ENCODE data around the gene ETV1.

Gene ETV1

GRCh38 chr7:14009453-14010418 lies 20.3 kb upstream of the ETV1 start:
- FAIRE-seq: no peak
- no peak for DNase-seq (ENCODE audit: insufficient read length, low spot score)
- TF ChIP-seq POLR2A (IDR thresholded peaks at IDR 0.05; ENCODE audit: low read depth, low read length) (no peak), POU2F2 (IDR thresholded peaks at IDR 0.05; ENCODE audit: low read depth, low read length) (no peak), PAX5 (IDR thresholded peaks at IDR 0.05; ENCODE audit: insufficient read depth, low read length, severe bottlenecking) (no peak), SPI1 (IDR thresholded peaks at IDR 0.05; ENCODE audit: low read depth, low read length) (no peak), TAF1 (IDR thresholded peaks at IDR 0.05; ENCODE audit: low read depth, low read length) (no peak), POLR2AphosphoS5 (IDR thresholded peaks at IDR 0.05; ENCODE audit: low read depth, low read length) (no peak)

DNA sequence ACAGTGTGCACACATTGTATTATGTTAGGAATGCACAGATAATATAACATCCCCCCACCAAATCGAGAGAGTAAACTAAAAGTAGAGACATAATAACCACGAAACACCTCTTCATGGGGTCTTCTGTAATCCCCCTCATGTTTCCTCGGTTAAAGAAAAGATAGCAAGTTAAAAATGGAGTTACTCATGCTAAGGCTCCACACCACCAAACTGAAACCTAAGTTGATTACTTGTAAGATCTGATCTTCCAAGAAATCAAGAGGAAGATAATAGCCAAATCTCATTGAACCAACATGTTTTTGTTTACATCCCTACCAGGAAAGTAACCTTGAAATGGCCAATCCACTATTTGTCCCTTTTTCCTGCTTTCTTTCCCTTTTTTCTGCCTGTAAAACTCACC lies 11.7 kb upstream of the ETV1 start:
- DNase-seq (ENCODE audit: insufficient read length, low spot score) (no peak), FAIRE-seq (no peak)
- TF ChIP-seq POLR2A (IDR thresholded peaks at IDR 0.05; ENCODE audit: low read depth, low read length) (no peak), POU2F2 (IDR thresholded peaks at IDR 0.05; ENCODE audit: low read depth, low read length) (no peak), SPI1 (IDR thresholded peaks at IDR 0.05; ENCODE audit: low read depth, low read length) (no peak), POLR2AphosphoS5 (IDR thresholded peaks at IDR 0.05; ENCODE audit: low read depth, low read length) (no peak), TAF1 (IDR thresholded peaks at IDR 0.05; ENCODE audit: low read depth, low read length) (no peak), PAX5 (IDR thresholded peaks at IDR 0.05; ENCODE audit: insufficient read depth, low read length, severe bottlenecking) (no peak)

- DNase-seq (ENCODE audit: insufficient read length, low spot score) (no peak), FAIRE-seq (no peak)
- TF ChIP-seq POLR2AphosphoS5 (IDR thresholded peaks at IDR 0.05; ENCODE audit: low read depth, low read length) (no peak), SPI1 (IDR thresholded peaks at IDR 0.05; ENCODE audit: low read depth, low read length) (peak; percentile 41; the same call in 1 of the 2 replicates)
Observed at GRCh38 chr7:14000247-14000646, 10.8 kb upstream of the ETV1 start.

DNA sequence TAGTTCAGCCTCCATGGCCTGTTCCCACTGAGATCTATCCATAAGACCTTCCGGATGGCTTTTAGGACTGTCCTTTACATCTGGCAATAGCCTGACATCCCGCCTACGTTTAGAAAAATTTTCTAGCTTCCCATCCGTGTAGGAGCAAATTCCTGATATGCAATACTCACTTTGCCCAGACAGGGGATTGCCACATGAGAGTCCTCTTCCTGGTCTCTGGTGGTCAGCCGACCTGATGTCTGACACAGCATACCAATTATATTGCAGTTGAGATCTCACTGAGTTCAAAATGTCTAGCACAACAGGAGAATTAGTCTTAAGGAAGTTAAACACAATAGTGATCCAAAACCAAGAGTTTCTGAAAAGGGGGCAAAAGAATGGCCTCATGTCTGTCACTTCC lies 9.4 kb upstream of the ETV1 start:
- FAIRE-seq: no peak

DNA sequence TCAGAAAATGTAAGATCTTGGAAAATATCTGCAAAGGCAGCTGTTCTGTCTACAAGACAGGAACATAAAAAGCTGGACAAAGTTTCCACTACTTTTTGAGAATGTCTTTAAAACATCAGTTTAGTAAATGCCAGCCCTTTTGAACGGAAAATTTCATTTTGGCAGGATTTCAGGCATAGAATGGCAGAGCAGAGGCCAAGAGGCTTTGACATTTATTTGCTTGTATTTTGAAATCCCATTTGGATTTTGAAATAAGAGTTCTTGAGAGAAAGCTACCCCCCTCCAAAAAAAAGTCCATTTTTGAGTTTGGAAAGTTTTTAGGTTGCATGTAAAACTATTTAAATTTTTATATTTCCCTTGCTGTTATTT lies 3.1 kb upstream of the ETV1 start:
- FAIRE-seq (no peak), DNase-seq (ENCODE audit: insufficient read length, low spot score) (no peak)
- no peak for TF ChIP-seq TAF1 (IDR thresholded peaks at IDR 0.05; ENCODE audit: low read depth, low read length)
- TF ChIP-seq POLR2AphosphoS5 (IDR thresholded peaks at IDR 0.05; ENCODE audit: low read depth, low read length): no peak

More for the DNA sequence above, 9.4 kb upstream of the ETV1 start:
- TF ChIP-seq PAX5 (IDR thresholded peaks at IDR 0.05; ENCODE audit: insufficient read depth, low read length, severe bottlenecking) (no peak), POU2F2 (IDR thresholded peaks at IDR 0.05; ENCODE audit: low read depth, low read length) (no peak)
- no peak for DNase-seq (ENCODE audit: insufficient read length, low spot score)

DNA sequence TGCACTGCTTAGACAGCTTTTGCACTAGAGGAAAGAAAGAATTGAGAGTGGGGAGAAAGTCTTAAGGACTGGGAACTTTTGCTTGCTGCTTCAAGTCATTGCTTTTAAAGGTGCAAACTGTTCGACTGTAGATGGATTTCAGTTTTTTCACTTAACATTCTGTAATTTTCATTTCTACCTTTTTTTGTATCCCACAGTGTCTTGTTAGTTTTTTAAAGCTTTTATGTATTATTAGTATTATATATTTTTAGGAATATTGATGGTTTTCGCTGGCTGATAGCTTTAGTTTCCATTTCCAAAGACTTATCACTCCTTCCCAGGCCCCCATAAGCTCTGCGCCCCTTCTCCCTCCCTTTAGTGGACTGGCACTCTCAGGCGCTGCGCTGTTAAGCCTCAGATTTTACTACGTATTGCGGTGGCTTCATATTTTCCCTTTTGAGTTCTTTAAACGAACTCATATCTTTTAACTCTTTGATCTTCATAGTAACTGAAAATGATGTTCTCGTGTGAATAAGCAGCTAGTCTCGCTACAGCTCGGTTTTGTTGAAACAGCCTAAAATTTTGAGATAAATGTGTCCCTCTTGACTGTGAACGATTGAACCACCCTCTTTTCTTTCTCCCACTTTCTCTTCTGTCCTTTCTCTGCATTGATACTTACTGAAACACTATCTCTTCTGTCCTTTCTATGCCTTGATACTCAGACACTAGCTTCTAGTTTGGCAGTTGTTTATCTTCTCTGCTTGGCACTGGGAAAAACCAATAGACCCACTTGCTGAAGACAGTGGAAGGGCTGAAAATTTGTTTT lies 2.5 kb upstream of the ETV1 start:
- DNase-seq (ENCODE audit: insufficient read length, low spot score) (no peak), FAIRE-seq (no peak)
- TF ChIP-seq PAX5 (IDR thresholded peaks at IDR 0.05; ENCODE audit: insufficient read depth, low read length, severe bottlenecking) (no peak), POU2F2 (IDR thresholded peaks at IDR 0.05; ENCODE audit: low read depth, low read length) (no peak), POLR2A (IDR thresholded peaks at IDR 0.05; ENCODE audit: low read depth, low read length) (no peak), TAF1 (IDR thresholded peaks at IDR 0.05; ENCODE audit: low read depth, low read length) (no peak), POLR2AphosphoS5 (IDR thresholded peaks at IDR 0.05; ENCODE audit: low read depth, low read length) (no peak)

DNA sequence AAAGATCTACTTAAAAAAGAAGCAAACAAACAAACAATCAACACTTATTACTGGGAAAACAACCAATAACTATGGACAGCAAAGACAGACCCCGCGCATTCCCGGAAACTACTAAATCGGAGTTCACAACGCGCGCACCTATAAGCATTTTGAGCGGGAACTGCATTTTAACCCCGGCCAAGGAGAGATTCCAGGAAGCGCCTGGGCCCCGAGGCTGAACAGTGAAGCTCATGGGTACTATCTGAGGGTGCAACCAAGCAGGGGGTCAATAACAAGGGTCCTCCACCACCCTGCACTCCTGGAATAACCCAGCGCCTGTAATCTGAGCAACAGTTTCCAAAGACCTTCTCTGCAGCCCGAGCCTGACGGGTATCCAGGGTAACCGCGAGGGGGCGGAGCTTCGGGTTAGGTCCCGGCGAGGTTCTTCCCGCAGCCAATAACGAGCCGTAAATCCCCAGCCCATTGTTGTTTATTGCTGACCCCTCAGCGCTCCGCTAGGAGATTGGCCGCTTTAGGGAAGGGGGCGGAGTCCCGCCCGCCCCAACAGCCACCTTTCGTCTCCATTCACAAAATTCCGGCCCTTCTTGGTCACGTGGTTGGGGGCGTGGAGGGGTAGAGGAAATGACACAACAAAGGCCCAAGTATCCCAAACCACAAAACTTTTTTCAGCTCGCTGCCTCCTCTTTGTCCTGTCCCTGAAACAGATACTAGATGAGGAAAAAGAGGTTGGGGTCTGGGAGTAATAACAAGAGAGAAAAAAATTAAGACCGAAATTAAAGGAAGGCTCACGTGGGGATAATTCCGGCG lies 1.7 kb upstream of the ETV1 start:
- TF ChIP-seq POU2F2 (IDR thresholded peaks at IDR 0.05; ENCODE audit: low read depth, low read length) (no peak), SPI1 (IDR thresholded peaks at IDR 0.05; ENCODE audit: low read depth, low read length) (no peak), POLR2A (IDR thresholded peaks at IDR 0.05; ENCODE audit: low read depth, low read length) (no peak), POLR2AphosphoS5 (IDR thresholded peaks at IDR 0.05; ENCODE audit: low read depth, low read length) (no peak), PAX5 (IDR thresholded peaks at IDR 0.05; ENCODE audit: insufficient read depth, low read length, severe bottlenecking) (no peak), TAF1 (IDR thresholded peaks at IDR 0.05; ENCODE audit: low read depth, low read length) (no peak)
- DNase-seq (ENCODE audit: insufficient read length, low spot score) (peak; percentile 18), FAIRE-seq (peak; percentile 69)

GRCh38 chr7:13990319-13990983 lies 985 bp upstream of the ETV1 start:
- peak; percentile 93 for TF ChIP-seq SPI1 (IDR thresholded peaks at IDR 0.05; ENCODE audit: low read depth, low read length)
- TF ChIP-seq POLR2A (IDR thresholded peaks at IDR 0.05; ENCODE audit: low read depth, low read length): no peak
- no peak for FAIRE-seq
- peak; percentile 16 for DNase-seq (ENCODE audit: insufficient read length, low spot score)

GRCh38 chr7:13989949-13990305 lies 461 bp upstream of the ETV1 start:
- FAIRE-seq: no peak

More at GRCh38 chr7:13989949-13990305, 461 bp upstream of the ETV1 start:
- no peak for DNase-seq (ENCODE audit: insufficient read length, low spot score)
- TF ChIP-seq POLR2AphosphoS5 (IDR thresholded peaks at IDR 0.05; ENCODE audit: low read depth, low read length): no peak
- TF ChIP-seq POU2F2 (IDR thresholded peaks at IDR 0.05; ENCODE audit: low read depth, low read length): no peak
- TF ChIP-seq POLR2A (IDR thresholded peaks at IDR 0.05; ENCODE audit: low read depth, low read length): no peak
- TF ChIP-seq PAX5 (IDR thresholded peaks at IDR 0.05; ENCODE audit: insufficient read depth, low read length, severe bottlenecking): no peak
- no peak for TF ChIP-seq TAF1 (IDR thresholded peaks at IDR 0.05; ENCODE audit: low read depth, low read length)
- no peak for TF ChIP-seq SPI1 (IDR thresholded peaks at IDR 0.05; ENCODE audit: low read depth, low read length)

Measured in GM12891 (cell line).